ENCODE data around the gene MIEF1. TPM values are rescaled to one million over a fixed set of nuclear protein-coding genes. Genes with fewer than 3 reads are reported as not detected.

The MIEF1 gene
- total RNA-seq, 4 donors from 2014 or later = 19.7 to 21.7 (median 20.9) TPM

DNA sequence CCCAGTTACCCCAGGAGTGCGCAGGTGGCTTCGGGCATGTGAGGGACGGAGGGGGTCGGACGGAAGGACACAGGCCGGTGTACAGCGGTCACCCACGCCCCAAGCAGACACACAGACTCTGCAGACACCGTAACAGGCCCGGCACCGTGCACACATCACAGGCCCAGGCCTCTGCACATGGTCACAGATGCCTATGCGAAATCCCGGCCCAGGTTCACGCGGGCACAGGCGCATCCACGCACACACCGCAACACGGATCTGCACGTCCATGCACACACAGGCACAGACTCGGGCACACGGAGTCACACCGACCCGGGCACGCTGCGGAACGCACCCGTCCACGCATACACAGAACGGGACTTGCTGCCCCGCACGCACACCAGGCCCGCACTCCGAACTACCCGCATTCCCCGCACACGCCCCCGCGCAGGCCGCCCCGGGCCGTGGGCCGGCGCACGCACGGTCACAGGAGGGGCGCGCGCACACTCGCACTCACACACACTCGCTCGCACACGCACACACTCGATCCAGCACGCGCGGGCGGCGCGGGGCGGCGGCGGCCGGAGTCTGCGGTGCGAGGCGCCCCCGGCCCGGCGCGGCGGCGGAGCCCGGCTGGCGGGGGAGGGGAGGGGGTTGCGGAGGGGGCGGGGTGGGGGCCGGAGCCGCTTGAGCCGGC lies 45.4 kb upstream of the MIEF1 start, which contains the start of gene MGAT3:
Gene MGAT3, plus strand, starts transcription at position 491 of the 676 bp plus-strand sequence. CDS start 30,336 bp downstream, outside the sequence.
- H3K4me3 ChIP-seq = peak within 1 kb of the TSS; percentile 56 to 65 (median 58)
- peaks cover 0 to 41% (median 20%) of the 10 kb centered on the region in 4 donors for H3K27me3 ChIP-seq
- TF ChIP-seq POLR2AphosphoS5 (IDR thresholded peaks at IDR 0.05) (no peak), POLR2A (IDR thresholded peaks at IDR 0.05; ENCODE audit: low read depth) (no peak), EP300 (IDR thresholded peaks at IDR 0.05) (no peak)
- TF ChIP-seq, protein P1, sequence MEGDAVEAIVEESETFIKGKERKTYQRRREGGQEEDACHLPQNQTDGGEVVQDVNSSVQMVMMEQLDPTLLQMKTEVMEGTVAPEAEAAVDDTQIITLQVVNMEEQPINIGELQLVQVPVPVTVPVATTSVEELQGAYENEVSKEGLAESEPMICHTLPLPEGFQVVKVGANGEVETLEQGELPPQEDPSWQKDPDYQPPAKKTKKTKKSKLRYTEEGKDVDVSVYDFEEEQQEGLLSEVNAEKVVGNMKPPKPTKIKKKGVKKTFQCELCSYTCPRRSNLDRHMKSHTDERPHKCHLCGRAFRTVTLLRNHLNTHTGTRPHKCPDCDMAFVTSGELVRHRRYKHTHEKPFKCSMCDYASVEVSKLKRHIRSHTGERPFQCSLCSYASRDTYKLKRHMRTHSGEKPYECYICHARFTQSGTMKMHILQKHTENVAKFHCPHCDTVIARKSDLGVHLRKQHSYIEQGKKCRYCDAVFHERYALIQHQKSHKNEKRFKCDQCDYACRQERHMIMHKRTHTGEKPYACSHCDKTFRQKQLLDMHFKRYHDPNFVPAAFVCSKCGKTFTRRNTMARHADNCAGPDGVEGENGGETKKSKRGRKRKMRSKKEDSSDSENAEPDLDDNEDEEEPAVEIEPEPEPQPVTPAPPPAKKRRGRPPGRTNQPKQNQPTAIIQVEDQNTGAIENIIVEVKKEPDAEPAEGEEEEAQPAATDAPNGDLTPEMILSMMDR (IDR thresholded peaks at IDR 0.05) = no peak
- intact Hi-C loops (cut with DNase I) = no loop called here
- no peaks in the 10 kb centered on the region for H3K9me3 ChIP-seq
- H3K4me1 ChIP-seq = peaks cover 7 to 25% (median 23%) of the 10 kb centered on the region in 4 donors
- 78% methylated on average over 12 of the region's 80 CpGs for WGBS
- no peaks in the 10 kb centered on the region for H3K36me3 ChIP-seq
- peak within 1 kb of the TSS; percentile 55 to 75 (median 64) for H3K27ac ChIP-seq (replicated peaks in 1 of 4)
- no peak for DNase-seq (ENCODE audit: extremely low spot score)

DNA sequence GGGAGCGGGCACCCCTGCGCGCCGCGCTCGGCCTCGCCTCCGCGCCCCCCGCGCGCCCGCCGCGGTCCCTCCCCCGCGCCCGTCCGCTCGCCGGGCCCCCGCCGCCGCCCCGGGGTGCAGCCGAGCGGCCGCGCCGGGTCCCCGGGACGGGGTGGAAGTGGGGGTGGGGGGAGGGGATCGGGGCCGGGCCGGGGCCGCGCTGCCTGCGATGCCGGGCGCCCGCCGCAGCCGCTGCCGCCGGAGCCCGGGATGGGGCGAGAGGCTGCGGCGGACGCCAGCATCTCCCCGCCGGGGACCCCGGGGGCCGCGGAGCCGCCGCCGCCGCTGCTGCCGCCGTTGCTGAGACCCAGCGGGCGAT lies 44.9 kb upstream of the MIEF1 start:
- no peak for DNase-seq (ENCODE audit: extremely low spot score)
- Histone ChIP-seq H3K4me3 (peak overlapping the region; percentile 56 to 65 (median 58)), H3K27ac (replicated peaks in 1 of 4) (peak overlapping the region in 3 of 4 donors; percentile 55 to 75 (median 67)), H3K36me3 (no peaks in the 10 kb centered on the region), H3K27me3 (peaks cover 0 to 41% (median 20%) of the 10 kb centered on the region in 4 donors), H3K4me1 (peaks cover 11 to 30% (median 26%) of the 10 kb centered on the region in 4 donors), H3K9me3 (no peaks in the 10 kb centered on the region)
- no CpG with 5 or more reads among the region's 63 CpGs for WGBS
- intact Hi-C loops (cut with DNase I) = no loop called here
- TF ChIP-seq, protein P1 (IDR thresholded peaks at IDR 0.05) = no peak
- TF ChIP-seq POLR2A (IDR thresholded peaks at IDR 0.05; ENCODE audit: low read depth) (no peak), POLR2AphosphoS5 (IDR thresholded peaks at IDR 0.05) (no peak), EP300 (IDR thresholded peaks at IDR 0.05) (no peak)

DNA sequence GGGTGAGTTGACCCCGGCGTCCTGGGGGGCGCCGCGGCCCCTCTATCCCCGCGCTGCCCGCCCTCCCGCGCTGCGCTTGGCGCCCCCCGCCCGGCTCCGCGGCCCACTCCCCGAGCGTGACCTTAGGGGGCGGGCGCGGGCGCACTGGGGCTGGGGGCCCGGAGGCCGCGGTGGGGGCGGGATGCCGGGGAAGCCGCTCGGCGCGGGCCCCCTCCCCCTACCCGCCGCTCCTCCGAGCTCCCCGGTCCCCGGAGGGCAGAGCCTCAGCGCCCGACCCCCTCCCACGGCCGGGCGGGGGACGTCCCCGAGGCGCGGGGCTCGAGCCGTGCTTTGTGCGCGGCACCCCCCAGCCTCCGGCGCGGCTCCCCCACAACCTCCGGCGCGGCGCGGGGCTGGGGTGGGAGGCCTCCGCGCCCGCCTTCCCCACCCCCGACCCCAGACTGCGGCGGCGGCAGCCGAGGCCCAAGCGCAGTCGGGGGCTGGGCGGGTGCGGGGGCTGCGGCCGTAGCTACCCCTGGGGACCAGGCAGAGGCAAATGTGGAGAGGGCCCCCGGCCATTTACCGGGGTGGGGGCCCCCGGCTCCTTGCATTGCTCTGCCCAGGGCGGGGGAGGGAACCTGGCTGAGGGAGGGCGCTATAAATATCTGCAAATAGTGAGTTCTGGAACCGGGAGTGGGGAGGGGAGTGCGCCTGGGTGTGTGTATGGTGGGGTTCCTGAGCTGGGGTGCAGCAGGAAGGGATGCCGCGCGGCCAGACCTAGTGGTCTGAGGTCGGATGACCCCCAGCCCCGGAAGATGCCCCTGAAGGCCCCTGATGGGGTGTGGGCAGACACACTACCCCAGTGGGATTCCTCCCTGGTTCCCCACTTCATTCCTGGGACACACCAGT lies 44.3 kb upstream of the MIEF1 start:
- 0% methylated on average over 5 of the region's 83 CpGs for WGBS
- peak overlapping the region; percentile 55 to 75 (median 64) for H3K27ac ChIP-seq (replicated peaks in 1 of 4)

DNA sequence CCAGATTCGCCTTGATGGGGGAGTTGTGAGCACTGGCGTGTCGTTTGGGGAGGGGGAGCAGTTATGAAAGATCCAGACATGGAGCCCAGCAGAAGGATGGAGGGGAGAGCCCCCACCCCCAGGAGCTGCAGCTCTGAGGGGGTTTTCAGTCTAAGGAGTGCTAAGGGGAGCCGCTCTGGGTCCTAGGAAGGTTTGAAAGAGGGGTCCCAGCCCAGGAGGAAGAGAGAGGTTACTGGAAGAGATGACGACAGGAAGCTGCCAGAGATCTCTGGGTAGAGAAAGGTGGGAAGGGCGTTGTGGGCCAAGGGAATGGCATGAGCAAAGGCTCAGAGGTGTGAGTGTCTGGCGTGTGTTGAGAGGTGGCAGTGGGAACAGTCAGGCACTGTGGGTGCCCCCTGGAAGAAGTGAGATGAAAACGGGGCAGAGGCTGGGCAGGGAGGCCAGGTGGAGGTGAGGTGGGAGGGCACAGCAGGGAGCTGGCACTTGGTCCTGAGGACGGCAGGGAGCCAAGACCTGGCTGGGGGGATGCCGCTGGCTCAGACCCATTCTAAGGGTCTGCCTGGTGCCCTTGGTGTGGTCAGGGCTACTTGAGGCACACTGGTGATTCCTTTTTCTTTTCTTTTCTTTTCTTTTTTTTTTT lies 43.5 kb upstream of the MIEF1 start:
- no peaks in the 10 kb centered on the region for H3K36me3 ChIP-seq
- peak overlapping the region; percentile 55 to 75 (median 64) for H3K27ac ChIP-seq (replicated peaks in 1 of 4)
- peaks cover 22 to 43% (median 29%) of the 10 kb centered on the region in 4 donors for H3K4me1 ChIP-seq
- intact Hi-C loops (cut with DNase I) = no loop called here
- no peaks in the 10 kb centered on the region for H3K9me3 ChIP-seq
- WGBS = 68% methylated on average over 10 of the region's 10 CpGs
- peaks cover 0 to 41% (median 20%) of the 10 kb centered on the region in 4 donors for H3K27me3 ChIP-seq
- H3K4me3 ChIP-seq = peak overlapping the region; percentile 56 to 65 (median 58)
- TF ChIP-seq POLR2AphosphoS5 (IDR thresholded peaks at IDR 0.05) (no peak), EP300 (IDR thresholded peaks at IDR 0.05) (no peak), POLR2A (IDR thresholded peaks at IDR 0.05; ENCODE audit: low read depth) (no peak)
- TF ChIP-seq, protein P1 (IDR thresholded peaks at IDR 0.05) = no peak
- no peak for DNase-seq (ENCODE audit: extremely low spot score)

More for the DNA sequence above, 44.3 kb upstream of the MIEF1 start:
- intact Hi-C loops (cut with DNase I) = no loop called here
- Histone ChIP-seq H3K4me3 (peak overlapping the region; percentile 56 to 65 (median 58)), H3K36me3 (no peaks in the 10 kb centered on the region), H3K9me3 (no peaks in the 10 kb centered on the region), H3K27me3 (peaks cover 0 to 41% (median 20%) of the 10 kb centered on the region in 4 donors), H3K4me1 (peaks cover 15 to 36% (median 26%) of the 10 kb centered on the region in 4 donors)
- TF ChIP-seq EP300 (IDR thresholded peaks at IDR 0.05) = no peak
- no peak for TF ChIP-seq POLR2AphosphoS5 (IDR thresholded peaks at IDR 0.05)
- TF ChIP-seq, protein P1 (IDR thresholded peaks at IDR 0.05) = no peak
- no peak for TF ChIP-seq POLR2A (IDR thresholded peaks at IDR 0.05; ENCODE audit: low read depth)
- no peak for DNase-seq (ENCODE audit: extremely low spot score)

Measured in esophagus muscularis mucosa (tissue), 4 donors.